ENCODE data around the gene NFX1. TPM values are rescaled to one million over a fixed set of nuclear protein-coding genes. Genes with fewer than 3 reads are reported as not detected.

Gene NFX1
- total and polyA plus RNA-seq, 10 of the 15 experiments (the other 5 are each of a cell fraction or from before 2014, with no cell fraction given): 11.9 to 45.1 (median 36.1) TPM

DNA sequence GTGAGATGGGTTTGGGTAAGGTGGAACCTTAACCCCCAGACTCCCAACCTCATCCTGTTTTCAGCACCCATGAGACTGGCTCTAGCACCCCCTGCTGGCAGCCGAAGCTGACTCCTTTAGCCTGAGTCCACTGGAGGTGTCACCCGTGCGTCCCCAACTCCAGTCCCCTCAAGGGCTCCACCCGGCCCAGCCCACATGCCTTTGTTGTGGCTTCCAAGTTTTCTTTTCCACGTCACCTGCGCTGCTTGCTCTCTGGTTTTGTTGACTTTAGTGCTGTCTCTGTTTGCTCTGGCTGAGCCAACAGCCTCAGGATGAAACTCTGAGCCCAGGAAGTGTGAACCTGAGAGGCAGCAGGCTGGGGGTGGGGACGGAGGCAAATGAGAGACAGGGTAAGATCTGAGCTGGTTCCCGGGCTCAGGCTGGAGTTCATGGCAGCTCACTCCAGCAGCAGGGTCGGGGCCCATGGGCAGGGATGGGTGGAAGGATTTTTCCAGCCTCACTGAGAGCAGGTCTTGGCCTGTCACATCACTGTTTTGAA, 125.3 kb downstream of the NFX1 start (continued):
- TF ChIP-seq, protein P1, sequence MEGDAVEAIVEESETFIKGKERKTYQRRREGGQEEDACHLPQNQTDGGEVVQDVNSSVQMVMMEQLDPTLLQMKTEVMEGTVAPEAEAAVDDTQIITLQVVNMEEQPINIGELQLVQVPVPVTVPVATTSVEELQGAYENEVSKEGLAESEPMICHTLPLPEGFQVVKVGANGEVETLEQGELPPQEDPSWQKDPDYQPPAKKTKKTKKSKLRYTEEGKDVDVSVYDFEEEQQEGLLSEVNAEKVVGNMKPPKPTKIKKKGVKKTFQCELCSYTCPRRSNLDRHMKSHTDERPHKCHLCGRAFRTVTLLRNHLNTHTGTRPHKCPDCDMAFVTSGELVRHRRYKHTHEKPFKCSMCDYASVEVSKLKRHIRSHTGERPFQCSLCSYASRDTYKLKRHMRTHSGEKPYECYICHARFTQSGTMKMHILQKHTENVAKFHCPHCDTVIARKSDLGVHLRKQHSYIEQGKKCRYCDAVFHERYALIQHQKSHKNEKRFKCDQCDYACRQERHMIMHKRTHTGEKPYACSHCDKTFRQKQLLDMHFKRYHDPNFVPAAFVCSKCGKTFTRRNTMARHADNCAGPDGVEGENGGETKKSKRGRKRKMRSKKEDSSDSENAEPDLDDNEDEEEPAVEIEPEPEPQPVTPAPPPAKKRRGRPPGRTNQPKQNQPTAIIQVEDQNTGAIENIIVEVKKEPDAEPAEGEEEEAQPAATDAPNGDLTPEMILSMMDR (IDR thresholded peaks at IDR 0.05 in 2 of 3, conservative IDR thresholded peaks at IDR 0.05 in 1 of 3; ENCODE audit: control insufficient read depth in 2 of 3, extremely low read depth in 1 of 3, insufficient read depth in 1 of 3, low read depth in 3 of 3, low read length in 3 of 3): peak; percentile 60 to 85 (median 78)
- no peak for TF ChIP-seq ETV6 (conservative IDR thresholded peaks at IDR 0.05 in 1 of 2, IDR thresholded peaks at IDR 0.05 in 1 of 2; ENCODE audit: borderline replicate concordance in 1 of 2, low read depth in 1 of 2)
- TF ChIP-seq RAD51 (IDR thresholded peaks at IDR 0.05): no peak
- TF ChIP-seq SMAD1 (IDR thresholded peaks at IDR 0.05; ENCODE audit: low read depth, partially characterized antibody): no peak
- TF ChIP-seq MTA3 (IDR thresholded peaks at IDR 0.05; ENCODE audit: borderline replicate concordance, low read length): no peak
- no peak for TF ChIP-seq SREBF2 (IDR thresholded peaks at IDR 0.05; ENCODE audit: low read length)
- TF ChIP-seq PKNOX1 (IDR thresholded peaks at IDR 0.05): 0 out of 2 replicates have a peak, but pooled peaks have one; percentile 8
- TF ChIP-seq RUNX3 (IDR thresholded peaks at IDR 0.05; ENCODE audit: low read length): peak; percentile 33
- no peak for TF ChIP-seq HCFC1 (IDR thresholded peaks at IDR 0.05; ENCODE audit: low read length)
- TF ChIP-seq, protein P2, sequence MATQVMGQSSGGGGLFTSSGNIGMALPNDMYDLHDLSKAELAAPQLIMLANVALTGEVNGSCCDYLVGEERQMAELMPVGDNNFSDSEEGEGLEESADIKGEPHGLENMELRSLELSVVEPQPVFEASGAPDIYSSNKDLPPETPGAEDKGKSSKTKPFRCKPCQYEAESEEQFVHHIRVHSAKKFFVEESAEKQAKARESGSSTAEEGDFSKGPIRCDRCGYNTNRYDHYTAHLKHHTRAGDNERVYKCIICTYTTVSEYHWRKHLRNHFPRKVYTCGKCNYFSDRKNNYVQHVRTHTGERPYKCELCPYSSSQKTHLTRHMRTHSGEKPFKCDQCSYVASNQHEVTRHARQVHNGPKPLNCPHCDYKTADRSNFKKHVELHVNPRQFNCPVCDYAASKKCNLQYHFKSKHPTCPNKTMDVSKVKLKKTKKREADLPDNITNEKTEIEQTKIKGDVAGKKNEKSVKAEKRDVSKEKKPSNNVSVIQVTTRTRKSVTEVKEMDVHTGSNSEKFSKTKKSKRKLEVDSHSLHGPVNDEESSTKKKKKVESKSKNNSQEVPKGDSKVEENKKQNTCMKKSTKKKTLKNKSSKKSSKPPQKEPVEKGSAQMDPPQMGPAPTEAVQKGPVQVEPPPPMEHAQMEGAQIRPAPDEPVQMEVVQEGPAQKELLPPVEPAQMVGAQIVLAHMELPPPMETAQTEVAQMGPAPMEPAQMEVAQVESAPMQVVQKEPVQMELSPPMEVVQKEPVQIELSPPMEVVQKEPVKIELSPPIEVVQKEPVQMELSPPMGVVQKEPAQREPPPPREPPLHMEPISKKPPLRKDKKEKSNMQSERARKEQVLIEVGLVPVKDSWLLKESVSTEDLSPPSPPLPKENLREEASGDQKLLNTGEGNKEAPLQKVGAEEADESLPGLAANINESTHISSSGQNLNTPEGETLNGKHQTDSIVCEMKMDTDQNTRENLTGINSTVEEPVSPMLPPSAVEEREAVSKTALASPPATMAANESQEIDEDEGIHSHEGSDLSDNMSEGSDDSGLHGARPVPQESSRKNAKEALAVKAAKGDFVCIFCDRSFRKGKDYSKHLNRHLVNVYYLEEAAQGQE (IDR thresholded peaks at IDR 0.05; ENCODE audit: low read depth, low read length): no peak
- no peak for TF ChIP-seq CHD1 (IDR thresholded peaks at IDR 0.05; ENCODE audit: low read depth, low read length)
- no peak for TF ChIP-seq RCOR1 (conservative IDR thresholded peaks at IDR 0.05; ENCODE audit: low read depth, low read length)
- TF ChIP-seq TAF1 (IDR thresholded peaks at IDR 0.05; ENCODE audit: borderline replicate concordance, low read depth, low read length): no peak
- no peak for TF ChIP-seq SP1 (IDR thresholded peaks at IDR 0.05; ENCODE audit: low read depth, low read length)
- TF ChIP-seq ATF7 (IDR thresholded peaks at IDR 0.05; ENCODE audit: low read depth): 0 out of 2 replicates have a peak, but pooled peaks have one; percentile 12
- no peak for TF ChIP-seq PAX5 (IDR thresholded peaks at IDR 0.05; ENCODE audit: borderline replicate concordance, low read depth, low read length)
- TF ChIP-seq FOXK2 (IDR thresholded peaks at IDR 0.05): no peak
- TF ChIP-seq, protein P3, sequence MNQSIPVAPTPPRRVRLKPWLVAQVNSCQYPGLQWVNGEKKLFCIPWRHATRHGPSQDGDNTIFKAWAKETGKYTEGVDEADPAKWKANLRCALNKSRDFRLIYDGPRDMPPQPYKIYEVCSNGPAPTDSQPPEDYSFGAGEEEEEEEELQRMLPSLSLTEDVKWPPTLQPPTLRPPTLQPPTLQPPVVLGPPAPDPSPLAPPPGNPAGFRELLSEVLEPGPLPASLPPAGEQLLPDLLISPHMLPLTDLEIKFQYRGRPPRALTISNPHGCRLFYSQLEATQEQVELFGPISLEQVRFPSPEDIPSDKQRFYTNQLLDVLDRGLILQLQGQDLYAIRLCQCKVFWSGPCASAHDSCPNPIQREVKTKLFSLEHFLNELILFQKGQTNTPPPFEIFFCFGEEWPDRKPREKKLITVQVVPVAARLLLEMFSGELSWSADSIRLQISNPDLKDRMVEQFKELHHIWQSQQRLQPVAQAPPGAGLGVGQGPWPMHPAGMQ (IDR thresholded peaks at IDR 0.05; ENCODE audit: borderline replicate concordance): no peak
- no peak; the same call in 1 of the 2 replicates for TF ChIP-seq NR2F1 (conservative IDR thresholded peaks at IDR 0.05)
- TF ChIP-seq BCL11A (IDR thresholded peaks at IDR 0.05; ENCODE audit: low read depth, low read length): no peak
- no peak for TF ChIP-seq CBX3 (IDR thresholded peaks at IDR 0.05; ENCODE audit: borderline replicate concordance, low read depth)
- TF ChIP-seq RFX5 (IDR thresholded peaks at IDR 0.05; ENCODE audit: low read depth, low read length): no peak
- TF ChIP-seq YY1 (IDR thresholded peaks at IDR 0.05; ENCODE audit: low read depth, low read length): no peak
- TF ChIP-seq HDAC2 (IDR thresholded peaks at IDR 0.05): no peak
- no peak for TF ChIP-seq BACH1 (IDR thresholded peaks at IDR 0.05; ENCODE audit: borderline replicate concordance)

All from GM12878 (cell line).